ENCODE results near the gene SLIT1.

SLIT1 gene

DNA sequence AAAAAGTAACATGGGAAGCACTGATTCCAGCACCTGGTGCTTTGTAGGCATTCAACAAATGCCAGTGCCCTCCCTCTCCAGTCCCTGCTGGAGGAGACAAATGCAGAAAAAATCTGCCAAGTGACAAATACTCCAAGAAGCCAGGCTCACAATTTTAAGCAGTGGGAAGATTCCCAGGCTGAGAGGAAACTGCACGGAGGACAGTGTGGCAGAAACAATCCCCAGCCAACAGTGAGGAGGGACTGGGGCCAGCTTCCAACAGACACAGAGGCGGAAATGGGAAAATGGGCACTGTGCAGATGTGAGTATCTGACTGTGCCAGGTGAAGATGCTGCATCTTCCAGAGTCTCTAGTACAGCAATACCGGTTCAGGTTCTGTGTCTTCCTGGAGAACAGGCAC is 106.3 kb downstream of the SLIT1 start:
- Histone ChIP-seq H3K36me3 (replicated peaks) (no peaks in the 10 kb centered on the region), H3K4me3 (ENCODE audit: low read depth, low read length) (no peak overlapping the region), H3K27me3 (replicated peaks) (no peaks in the 10 kb centered on the region), H3K27ac (no peak overlapping the region)
- in situ Hi-C loops (cut with HindIII; ENCODE audit: low pct_ligation_motif_present, low sequenced_read_pairs), result no loop called here
- TF ChIP-seq, protein P1, sequence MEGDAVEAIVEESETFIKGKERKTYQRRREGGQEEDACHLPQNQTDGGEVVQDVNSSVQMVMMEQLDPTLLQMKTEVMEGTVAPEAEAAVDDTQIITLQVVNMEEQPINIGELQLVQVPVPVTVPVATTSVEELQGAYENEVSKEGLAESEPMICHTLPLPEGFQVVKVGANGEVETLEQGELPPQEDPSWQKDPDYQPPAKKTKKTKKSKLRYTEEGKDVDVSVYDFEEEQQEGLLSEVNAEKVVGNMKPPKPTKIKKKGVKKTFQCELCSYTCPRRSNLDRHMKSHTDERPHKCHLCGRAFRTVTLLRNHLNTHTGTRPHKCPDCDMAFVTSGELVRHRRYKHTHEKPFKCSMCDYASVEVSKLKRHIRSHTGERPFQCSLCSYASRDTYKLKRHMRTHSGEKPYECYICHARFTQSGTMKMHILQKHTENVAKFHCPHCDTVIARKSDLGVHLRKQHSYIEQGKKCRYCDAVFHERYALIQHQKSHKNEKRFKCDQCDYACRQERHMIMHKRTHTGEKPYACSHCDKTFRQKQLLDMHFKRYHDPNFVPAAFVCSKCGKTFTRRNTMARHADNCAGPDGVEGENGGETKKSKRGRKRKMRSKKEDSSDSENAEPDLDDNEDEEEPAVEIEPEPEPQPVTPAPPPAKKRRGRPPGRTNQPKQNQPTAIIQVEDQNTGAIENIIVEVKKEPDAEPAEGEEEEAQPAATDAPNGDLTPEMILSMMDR (IDR thresholded peaks at IDR 0.05; ENCODE audit: low read depth, low read length, missing control alignments), result no peak
- no peak for DNase-seq

- Histone ChIP-seq H3K4me3 (ENCODE audit: low read depth, low read length) (no peak overlapping the region), H3K27ac (no peak overlapping the region), H3K36me3 (replicated peaks) (no peaks in the 10 kb centered on the region), H3K27me3 (replicated peaks) (no peaks in the 10 kb centered on the region)
- no peak for DNase-seq
- in situ Hi-C loops (cut with HindIII; ENCODE audit: low pct_ligation_motif_present, low sequenced_read_pairs), result no loop called here
- TF ChIP-seq, protein P1 (IDR thresholded peaks at IDR 0.05; ENCODE audit: low read depth, low read length, missing control alignments), result no peak
Observed at GRCh38 chr10:97078938-97079445, 106.8 kb downstream of the SLIT1 start.

DNA sequence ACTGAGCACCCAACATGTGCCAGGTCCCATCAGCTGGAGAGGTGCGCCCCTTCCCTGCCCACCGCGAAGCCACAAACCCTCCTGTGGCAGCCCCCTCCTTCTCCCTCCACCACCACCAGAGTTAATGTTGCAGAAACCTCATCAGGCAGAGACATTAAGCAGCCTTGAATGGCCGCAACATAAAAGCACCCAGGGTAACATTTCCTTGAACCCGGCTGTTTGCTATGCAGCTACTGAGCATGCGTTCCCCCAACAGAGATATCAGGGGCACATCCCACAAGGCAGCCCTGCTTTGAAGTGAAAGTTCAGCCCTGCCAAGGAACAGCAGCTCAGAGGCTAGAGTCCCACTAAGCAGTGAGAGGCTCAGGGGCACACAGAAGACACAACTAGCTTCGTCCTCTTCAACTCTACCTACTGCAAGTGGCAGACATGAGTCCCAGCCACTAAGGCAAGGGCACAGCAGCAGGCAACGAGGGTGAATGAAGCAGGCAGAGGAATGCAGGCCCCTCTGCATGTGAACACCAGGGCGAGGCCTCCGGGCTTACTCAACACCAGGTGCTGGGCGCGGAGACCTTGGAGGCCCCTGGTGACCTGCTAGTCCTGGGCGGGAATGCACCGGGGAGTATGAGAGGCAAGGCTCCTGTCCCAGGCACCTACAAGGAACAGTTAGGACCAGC is 107.4 kb downstream of the SLIT1 start:
- Histone ChIP-seq H3K36me3 (replicated peaks) (no peaks in the 10 kb centered on the region), H3K27ac (no peak overlapping the region), H3K27me3 (replicated peaks) (peaks cover 3% of the 10 kb centered on the region), H3K4me3 (ENCODE audit: low read depth, low read length) (no peak overlapping the region)
- TF ChIP-seq, protein P1 (IDR thresholded peaks at IDR 0.05; ENCODE audit: low read depth, low read length, missing control alignments), result no peak
- in situ Hi-C loops (cut with HindIII; ENCODE audit: low pct_ligation_motif_present, low sequenced_read_pairs), result no loop called here
- DNase-seq, result no peak

DNA sequence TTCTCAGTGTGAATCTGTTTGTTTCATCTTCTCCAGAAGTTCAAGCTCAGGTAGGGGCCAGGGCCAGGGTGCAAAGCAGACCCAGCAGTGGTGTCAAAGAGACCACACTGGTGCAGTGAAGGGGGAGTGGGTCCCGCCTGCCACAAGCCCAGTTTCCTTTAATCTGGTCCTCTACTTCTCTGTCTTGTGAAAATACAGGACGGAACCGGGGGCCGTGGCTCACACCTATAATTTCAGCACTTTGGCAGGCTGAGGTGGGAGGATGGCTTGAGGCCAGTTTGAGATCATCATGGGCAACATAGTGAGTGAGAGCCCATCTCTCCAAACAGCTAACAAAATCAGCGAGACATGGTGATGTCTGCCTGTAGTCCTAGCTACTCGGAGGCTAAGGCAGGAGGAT is 109.0 kb downstream of the SLIT1 start:
- Histone ChIP-seq H3K4me3 (ENCODE audit: low read depth, low read length) (no peak overlapping the region), H3K27ac (no peak overlapping the region), H3K36me3 (replicated peaks) (no peaks in the 10 kb centered on the region), H3K27me3 (replicated peaks) (peaks cover 7% of the 10 kb centered on the region)
- in situ Hi-C loops (cut with HindIII; ENCODE audit: low pct_ligation_motif_present, low sequenced_read_pairs), result no loop called here
- TF ChIP-seq, protein P1 (IDR thresholded peaks at IDR 0.05; ENCODE audit: low read depth, low read length, missing control alignments), result no peak
- DNase-seq, result no peak

DNA sequence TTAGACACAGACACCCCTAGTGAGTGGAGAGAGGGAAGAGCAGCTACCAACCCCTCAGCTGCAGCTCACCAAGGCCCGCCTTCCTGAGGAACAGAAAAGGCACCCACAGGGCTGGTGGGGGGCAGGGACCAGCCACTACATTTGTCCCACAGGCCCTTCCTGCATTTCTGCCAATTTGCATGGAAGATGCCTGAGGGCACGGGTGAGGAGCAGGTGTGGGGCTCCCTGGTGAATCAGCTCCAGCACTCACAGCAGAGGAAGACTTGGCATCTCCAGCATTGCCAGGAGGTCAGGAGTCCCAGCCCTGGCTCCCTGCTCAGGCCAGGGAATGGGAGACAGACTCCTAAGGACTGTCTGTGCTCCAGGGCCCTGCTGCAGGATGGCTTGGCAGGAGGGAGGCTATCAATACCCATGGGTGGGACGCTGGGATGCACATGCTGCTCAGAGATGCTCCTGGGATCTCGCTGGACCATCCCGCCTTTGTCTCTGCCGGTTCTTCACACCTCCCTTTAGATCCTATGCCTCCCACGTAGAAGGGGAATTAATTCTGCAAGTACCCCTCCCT is 109.7 kb downstream of the SLIT1 start:
- in situ Hi-C loops (cut with HindIII; ENCODE audit: low pct_ligation_motif_present, low sequenced_read_pairs), result no loop called here
- Histone ChIP-seq H3K4me3 (ENCODE audit: low read depth, low read length) (no peak overlapping the region), H3K36me3 (replicated peaks) (no peaks in the 10 kb centered on the region), H3K27ac (no peak overlapping the region), H3K27me3 (replicated peaks) (peaks cover 7% of the 10 kb centered on the region)
- TF ChIP-seq, protein P1 (IDR thresholded peaks at IDR 0.05; ENCODE audit: low read depth, low read length, missing control alignments), result no peak
- no peak for DNase-seq

Measured in brain microvascular endothelial cell (primary cell).